Peyer's patch (tissue), 4 donors: ENCODE results near the gene BRCC3.

Experiments
- POLR2A ChIP-seq, 2 donors: fragments of 450-650 bp; IDR thresholded peaks; one replicate each; pipeline ENCODE4 v1.5.1; 2017; ENCODE audit warnings: antibody characterized with exemption in 2 of 2, mild to moderate bottlenecking in 2 of 2, moderate library complexity in 2 of 2
- TF ChIP-seq, protein P1 (sequence below), 6 experiments: fragments of 450-650 bp in 4 of 6; fragments of 200-600 bp in 2 of 6; sonication (generic) in 1 of 6; IDR thresholded peaks; one replicate each; pipeline ENCODE4 v1.5.1; 2017 to 2019; ENCODE audit warnings: antibody characterized with exemption in 6 of 6, mild to moderate bottlenecking in 3 of 6, moderate library complexity in 1 of 6

DNA sequence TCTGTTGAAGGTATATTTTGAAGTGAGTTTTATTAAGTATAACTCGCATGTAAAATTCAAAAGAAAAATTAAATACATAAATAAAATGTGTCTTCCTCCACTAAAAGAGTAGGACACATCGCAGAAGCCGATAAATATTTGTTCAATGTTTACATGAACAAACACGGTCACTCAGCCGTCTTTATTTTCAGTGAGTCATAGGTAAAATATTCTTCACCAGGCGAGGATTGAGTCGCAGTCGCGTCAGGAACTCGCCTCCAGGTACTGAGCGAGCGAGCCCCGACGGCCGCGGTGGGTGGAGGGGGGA is 44.9 kb upstream of the BRCC3 start:
- TF ChIP-seq, protein P1, sequence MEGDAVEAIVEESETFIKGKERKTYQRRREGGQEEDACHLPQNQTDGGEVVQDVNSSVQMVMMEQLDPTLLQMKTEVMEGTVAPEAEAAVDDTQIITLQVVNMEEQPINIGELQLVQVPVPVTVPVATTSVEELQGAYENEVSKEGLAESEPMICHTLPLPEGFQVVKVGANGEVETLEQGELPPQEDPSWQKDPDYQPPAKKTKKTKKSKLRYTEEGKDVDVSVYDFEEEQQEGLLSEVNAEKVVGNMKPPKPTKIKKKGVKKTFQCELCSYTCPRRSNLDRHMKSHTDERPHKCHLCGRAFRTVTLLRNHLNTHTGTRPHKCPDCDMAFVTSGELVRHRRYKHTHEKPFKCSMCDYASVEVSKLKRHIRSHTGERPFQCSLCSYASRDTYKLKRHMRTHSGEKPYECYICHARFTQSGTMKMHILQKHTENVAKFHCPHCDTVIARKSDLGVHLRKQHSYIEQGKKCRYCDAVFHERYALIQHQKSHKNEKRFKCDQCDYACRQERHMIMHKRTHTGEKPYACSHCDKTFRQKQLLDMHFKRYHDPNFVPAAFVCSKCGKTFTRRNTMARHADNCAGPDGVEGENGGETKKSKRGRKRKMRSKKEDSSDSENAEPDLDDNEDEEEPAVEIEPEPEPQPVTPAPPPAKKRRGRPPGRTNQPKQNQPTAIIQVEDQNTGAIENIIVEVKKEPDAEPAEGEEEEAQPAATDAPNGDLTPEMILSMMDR (IDR thresholded peaks at IDR 0.05) = no peak
- no peak for TF ChIP-seq POLR2A (IDR thresholded peaks at IDR 0.05)
